GM18951 (cell line): ENCODE measurements around the gene RNF181.
"Not testable (repeated sequence)": the region's sequence is repeated elsewhere in the genome, so short reads cannot be mapped to it uniquely, and the experiment has no call there.

Source experiments
- POLR2A ChIP-seq: IDR thresholded peaks from 4 replicates; pipeline ENCODE4 v1.6.1; 2011; ENCODE audit warnings: mild to moderate bottlenecking; ENCODE audit not compliant: insufficient read length, insufficient read depth; ENCODE audit errors: extremely low read depth
- in situ Hi-C: fragments of 300-500 bp; cut with MboI; formaldehyde crosslinking; loops from one replicate; pipeline ENCODE4 v1.12.0; 2022; ENCODE audit warnings: low sequenced_read_pairs, mixed read lengths, inconsistent platforms; ENCODE audit not compliant: unreplicated experiment

RNF181 gene

DNA sequence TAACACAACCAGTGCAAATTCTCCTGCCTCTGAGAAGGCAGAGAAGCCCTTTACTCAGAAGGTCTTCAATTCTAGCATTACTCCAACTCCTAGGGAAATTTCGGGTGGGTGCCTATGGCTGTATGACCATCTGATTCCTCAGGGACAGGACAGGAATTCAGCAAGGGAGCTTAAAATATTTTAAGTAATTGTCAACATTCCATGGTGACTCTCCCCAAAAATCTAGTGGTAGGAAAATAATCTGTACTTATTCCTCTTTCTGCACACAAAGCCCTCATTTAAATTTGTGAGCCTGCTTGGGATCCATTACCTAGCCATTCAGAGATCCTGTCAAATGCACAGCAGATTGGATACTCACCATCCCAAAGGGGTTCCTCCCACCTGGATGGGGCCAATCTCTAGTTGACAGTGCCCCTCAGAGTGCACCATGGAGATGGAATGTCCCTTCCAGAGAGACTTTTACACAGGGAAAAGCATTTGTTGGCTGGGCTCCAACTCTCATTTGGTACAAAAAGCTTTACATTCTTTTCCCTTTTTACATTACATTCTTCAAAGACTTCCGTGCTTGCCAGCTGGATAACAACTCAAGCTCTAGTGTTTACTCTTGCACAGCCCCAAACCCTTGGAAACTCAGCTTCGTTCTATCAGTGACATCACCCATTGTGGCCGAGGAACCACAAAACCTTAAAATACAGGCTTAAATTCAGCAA is 10.0 kb downstream of the RNF181 start:
- in situ Hi-C loops = no loop called here
- TF ChIP-seq POLR2A = no peak

DNA sequence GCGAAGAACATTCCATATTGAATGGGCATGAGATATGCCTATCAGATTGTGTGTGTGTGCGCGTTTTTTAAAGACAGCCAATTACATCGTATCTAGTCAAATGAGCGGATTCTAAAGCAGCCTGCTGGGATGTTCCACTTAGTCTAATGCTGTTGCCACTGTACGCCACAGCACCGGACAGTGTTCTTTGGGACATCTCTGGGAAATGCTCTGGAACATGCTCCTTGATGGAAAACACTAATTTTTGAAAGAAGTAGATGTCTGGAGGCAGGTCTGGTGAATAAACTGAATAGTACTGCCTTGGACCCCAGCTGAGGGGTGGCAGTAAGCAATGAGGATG is 10.5 kb downstream of the RNF181 start:
- in situ Hi-C loops = no loop called here
- TF ChIP-seq POLR2A = no peak

DNA sequence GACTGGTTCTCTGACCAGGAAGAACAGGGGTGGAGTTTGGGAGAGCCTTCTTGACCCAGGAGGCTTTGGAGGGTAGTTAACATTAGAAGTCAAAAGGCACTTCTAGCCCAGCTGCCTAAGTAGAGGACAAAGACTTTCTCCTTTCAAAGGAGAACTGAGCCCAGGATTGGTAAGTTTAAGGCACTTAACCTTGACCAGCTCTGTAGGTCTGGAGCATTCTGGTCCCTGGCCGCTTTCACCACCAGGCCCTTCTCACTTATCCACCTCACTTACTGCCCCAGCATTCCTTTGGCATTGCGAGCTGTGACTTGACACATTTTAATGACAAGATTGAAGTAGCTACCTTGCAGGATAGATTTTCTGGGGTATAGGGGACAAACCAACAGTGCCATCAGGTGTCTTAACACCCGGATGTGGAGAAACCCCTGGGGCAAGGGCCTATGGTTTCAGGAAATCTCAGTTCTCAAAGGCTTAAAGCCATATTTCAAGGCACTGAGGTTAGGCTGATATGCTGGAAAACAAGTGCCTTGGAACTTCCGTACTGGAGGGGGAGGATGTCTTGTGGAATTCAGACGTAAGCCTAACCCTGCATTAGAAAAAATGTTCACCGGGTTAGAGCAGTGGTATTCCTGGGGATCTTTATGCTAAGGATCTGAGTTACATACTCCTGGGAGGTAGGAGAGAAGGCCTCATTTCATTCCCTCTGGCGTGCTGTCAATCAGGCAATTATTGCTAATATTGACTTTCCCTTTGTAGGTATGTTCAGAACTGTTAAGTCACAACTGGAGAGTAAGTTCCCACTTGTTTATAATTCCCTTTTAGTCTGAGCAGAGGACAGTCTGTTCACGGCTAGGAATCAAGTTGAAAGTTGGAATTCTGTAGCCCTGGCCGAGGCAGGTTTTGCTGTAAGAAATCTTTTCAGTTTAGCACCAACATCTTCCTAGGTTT is 12.0 kb downstream of the RNF181 start:
- in situ Hi-C loops = no loop called here
- no peak for TF ChIP-seq POLR2A

DNA sequence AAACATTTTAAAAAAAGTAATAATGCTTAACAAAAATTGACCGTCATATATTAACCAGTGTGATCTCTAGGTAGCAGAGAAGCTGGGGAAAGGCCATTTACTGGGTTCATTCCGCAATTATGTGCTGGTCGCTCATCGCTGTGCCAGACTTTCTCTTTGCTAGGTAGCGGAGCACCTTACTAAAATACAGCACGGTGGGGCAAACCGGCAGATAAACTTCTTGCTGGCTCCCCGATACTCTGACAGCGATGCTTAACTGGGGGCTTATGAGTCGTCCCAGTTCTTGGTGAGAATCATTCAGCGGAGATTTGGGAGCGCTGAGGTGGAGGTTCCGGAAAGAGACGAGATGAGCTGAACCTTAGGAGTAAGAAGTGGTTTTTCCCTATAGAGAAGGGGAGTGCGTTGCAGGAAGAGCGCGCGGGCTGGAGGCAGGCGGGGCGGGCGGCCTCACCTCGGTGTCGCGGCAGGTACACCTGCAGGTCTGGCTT is 15.7 kb downstream of the RNF181 start:
- in situ Hi-C loops = no loop called here
- TF ChIP-seq POLR2A = no peak

DNA sequence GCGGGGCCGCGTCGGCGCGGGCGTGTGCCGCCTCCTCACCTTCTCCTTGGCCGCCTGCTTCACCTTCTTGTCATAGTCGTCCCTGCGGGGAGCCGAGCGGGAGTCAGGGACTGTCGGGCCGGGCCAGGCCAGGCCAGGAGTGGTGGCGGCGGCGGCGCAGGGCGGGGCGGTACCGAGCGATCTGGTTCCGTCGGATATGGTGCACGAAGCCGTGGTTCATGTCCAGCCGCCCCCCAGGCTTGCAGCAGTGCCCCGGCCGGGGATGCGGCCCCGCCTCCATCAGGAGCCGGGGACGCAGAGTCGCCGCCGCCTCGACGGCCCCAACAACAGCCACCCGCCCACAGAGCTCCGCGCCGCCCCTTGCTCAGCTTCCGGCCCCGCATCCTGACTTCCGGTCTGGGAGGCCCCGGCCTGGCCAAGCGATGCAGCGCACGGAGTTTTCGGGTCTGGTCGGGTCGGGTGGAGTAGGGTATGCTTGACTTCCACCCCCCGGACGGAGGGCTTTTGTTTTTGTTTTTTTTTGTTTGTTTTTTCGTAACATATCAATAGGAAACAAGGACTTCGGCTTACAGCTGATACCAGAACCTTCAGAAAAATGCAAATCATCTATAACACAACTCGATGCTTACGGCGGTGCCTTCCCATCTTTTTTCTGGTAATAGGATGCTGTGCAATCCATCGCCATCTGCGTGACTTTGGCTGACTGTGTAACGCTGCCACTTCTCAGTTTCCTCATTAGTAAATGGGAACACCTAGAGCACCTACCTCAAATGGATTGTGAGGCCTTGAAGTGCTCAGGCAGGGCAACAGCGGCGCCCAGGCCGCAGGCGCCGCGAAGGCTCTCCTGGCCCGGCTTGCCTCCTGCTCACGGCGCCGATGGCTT is 16.4 kb downstream of the RNF181 start, which contains the start of gene C2orf68:
Gene C2orf68 (minus strand): TSS at position 362 of the 883 bp plus-strand sequence. CDS start 82 bp downstream, at position 280.
- in situ Hi-C loops = no loop called here
- peak; percentile 82 for TF ChIP-seq POLR2A

DNA sequence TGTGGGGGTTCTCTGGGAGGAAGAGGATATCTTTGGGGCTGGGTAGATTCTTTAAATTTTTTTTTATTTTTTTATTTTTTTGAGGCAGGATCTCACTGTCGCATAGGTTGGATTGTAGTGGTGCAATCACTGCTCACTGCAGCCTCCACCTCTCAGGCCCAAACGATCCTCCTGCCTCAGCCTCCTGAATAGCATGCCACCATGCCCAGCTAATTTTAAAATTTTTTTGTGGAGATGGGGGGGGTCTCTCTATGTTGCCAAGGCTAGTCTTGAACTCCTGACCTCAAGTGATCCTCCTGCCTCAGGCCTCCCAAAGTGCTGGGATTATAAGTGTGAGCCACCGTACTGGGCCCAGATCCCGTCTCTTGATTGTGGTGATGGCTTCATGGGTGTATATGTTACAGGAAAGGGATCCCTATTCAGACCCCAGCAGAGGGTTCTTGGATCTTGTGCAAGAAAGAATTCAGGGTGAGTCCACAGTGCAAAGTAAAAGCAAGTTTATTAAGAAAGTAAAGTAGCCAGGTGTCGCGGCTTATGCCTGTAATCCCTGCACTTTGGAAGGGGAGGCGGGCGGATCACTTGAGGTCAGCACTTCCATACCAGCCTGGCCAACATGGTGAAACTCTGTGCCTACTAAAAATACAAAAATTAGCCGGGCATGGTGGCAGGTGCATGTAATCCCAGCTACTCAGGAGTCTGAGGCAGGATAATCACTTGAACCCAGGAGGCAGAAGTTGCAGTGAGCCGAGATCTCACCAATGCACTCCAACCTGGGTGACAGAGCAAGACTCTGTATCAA is 18.4 kb downstream of the RNF181 start:
- TF ChIP-seq POLR2A = no peak

DNA sequence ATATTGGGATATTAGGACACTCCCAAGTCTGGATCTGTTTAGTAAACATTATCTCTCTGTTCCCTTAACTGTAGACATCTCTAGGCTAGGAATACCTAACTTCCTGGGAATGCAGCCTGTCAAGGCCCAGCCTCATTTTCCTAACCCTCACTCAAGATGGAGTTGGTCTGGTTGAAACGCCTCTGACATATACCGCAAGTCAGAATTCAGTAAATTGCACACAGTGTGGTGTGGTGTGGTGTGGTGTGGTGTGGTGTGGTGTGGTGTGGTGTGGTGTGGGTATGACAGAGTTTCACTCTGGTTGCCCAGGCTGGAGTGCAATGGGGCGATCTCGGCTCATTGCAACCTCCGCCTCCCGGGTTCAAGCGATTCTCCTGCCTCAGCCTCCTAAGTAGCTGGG is 19.2 kb downstream of the RNF181 start:
- in situ Hi-C loops = not testable (repeated sequence)

More for the DNA sequence above, 18.4 kb downstream of the RNF181 start:
- in situ Hi-C loops = no loop called here

DNA sequence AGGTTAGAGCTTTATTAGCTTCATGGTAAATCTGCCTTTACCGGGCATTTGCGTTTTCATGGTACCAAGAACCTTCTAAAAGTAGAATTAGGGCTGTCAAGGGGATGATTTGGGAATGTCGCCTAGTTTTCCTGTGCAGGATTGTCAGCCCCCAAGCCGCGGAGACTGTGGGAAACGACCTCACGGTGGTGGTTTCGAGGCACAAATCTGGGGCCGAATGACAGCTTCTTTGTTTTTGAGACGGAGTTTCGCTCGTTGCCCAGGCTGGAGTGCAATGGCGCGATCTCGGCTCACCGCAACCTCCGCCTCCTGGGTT is 19.8 kb downstream of the RNF181 start:
- no peak for TF ChIP-seq POLR2A
- in situ Hi-C loops = no loop called here

DNA sequence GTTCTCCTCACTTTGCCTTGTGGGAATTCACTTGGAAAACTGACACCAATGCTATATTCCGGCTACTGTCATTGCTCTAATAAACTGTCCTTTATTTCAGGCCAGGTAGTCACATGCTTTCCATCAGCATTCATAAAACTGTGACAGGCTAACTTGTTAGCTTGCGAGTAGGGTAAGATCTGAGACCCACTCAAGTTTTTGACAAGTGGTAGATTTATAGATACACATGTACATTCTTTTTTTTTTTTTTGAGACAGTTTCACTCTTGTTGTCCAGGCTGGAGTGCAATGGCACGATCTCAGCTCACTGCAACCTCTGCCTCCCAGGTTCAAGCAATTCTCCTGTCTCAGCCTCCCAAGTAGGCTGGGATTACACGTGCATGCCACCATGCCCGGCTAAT is 22.2 kb downstream of the RNF181 start:
- in situ Hi-C loops = not testable (repeated sequence)

DNA sequence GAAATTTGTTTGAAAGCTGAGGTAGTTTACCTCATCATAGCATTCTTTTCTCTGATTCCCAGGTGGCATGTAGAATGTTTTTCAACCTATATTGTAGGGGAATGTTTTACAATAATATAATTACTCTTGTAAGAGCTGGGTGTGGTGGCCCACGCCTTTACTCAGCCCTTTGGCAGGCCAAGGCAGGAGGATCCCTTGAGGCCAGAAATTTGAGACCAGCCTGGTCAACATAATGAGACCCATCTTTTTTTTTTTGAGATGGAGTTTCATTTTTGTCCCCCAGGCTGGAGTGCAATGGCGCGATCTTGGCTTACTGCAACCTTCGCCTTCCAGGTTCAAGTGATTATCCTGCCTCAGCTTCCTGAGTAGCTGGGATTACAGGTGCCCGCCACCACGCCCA is 24.1 kb downstream of the RNF181 start:
- no peak for TF ChIP-seq POLR2A
- in situ Hi-C loops = no loop called here

DNA sequence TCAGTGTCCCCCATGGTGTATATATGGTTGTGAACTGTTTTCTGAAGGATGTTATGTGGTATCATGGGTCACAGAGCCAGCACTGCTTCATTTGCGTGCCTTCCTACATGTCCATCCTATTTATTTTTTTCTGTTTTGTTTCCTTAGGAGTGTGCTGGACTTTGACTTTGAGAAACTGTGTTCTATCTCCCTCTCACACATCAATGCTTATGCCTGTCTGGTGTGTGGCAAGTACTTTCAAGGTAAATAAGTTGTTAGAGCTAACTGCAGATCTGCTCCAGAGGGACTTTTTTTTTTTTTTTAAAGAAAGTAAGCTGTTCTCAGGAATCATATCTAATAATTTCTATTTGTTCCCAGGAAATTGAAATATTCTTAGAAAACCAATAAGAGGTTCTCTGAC is 25.8 kb downstream of the RNF181 start:
- no peak for TF ChIP-seq POLR2A
- in situ Hi-C loops = no loop called here

DNA sequence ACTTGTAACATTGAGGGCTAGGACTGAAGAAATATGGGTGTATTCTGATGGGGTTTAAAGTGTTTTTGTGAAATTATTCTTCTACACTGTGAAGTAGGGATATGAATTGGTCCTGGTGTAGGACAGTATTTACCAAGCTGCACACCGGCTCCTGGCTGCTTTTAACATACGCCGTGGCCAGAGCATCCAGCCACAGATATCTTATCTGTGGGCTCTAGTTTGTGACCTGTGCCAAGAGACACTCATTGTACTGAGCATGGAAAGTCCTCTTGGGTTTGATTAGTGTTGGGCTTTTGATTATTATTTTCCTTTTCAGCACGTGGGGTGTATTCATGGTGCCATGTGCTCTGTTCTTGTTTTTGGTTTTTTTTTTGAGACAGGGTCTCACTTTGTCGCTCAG is 28.4 kb downstream of the RNF181 start:
- TF ChIP-seq POLR2A = no peak
- in situ Hi-C loops = no loop called here

DNA sequence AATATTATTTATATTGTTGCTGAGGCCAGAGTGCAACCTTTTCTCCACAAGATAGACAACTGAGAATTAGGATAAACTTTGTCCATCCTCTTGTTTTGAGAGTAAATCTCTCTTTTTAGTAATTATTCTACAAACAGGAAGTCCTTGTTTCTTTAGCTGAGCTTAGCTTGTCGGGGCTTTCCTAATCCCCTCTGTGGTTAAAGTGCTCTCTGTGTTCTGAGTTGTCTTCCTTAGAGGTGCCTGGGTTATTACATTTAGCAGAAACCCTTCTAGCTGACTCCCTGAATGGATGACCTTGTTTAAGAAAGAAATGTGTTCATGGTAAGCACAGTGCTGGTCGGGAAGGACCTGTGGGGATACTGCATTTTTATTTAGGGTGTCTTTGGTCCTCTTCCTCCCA is 33.1 kb downstream of the RNF181 start:
- in situ Hi-C loops = no loop called here
- TF ChIP-seq POLR2A = no peak

DNA sequence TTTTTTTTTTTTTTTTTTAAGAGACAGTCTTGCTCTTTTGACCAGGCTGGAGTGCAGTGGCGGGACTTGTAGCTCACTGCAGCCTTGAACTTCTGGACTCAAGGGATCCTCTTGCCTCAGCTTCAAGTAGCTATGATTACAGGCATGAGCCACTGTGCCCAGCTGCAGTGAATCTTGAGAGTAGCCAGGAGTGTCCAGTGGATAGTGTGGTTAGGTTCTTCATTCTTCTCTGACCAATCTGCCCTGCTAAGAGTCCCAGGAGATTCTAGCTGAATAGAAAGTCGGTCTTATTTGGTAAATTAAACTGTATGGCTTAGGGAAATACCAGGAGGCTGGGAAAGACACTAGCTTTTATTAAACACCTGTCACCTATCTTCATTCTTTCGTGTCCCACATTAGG is 35.8 kb downstream of the RNF181 start:
- in situ Hi-C loops = no loop called here
- no peak for TF ChIP-seq POLR2A
